Loucy (cell line): ENCODE data around the gene ANKRD33B.

Experiments
- CTCF ChIP-seq: fragments of 200-600 bp; sonication (generic); conservative IDR thresholded peaks from 2 replicates; pipeline ENCODE4 v1.5.1; 2014; ENCODE audit warnings: mild to moderate bottlenecking, antibody characterized with exemption, low read length
- EZH2phosphoT487 ChIP-seq: fragments of 200-600 bp; IDR thresholded peaks from 2 replicates; pipeline ENCODE4 v1.6.1; 2018; ENCODE audit warnings: antibody characterized with exemption, mild to moderate bottlenecking, moderate library complexity, borderline replicate concordance

GRCh38 chr5:10673017-10673389, 109.1 kb downstream of the ANKRD33B start:
- TF ChIP-seq CTCF (no peak), EZH2phosphoT487 (no peak)
